GM19467 (cell line): Measurements from ENCODE around the gene SYNPO2.

Experiments used
- ATAC-seq: cut with Tn5 transposase; IDR thresholded peaks from one replicate; pipeline ENCODE4 v1.9.1; 2021; ENCODE audit warnings: mild to moderate bottlenecking, moderate library complexity; ENCODE audit not compliant: unreplicated experiment

Gene SYNPO2

GRCh38 chr4:119104644-119105273 is 216.1 kb downstream of the SYNPO2 start:
- ATAC-seq = no peak

GRCh38 chr4:119105605-119106004 is 217.0 kb downstream of the SYNPO2 start:
- no peak for ATAC-seq

GRCh38 chr4:119106036-119107000 is 217.7 kb downstream of the SYNPO2 start:
- ATAC-seq = no peak

- no peak for ATAC-seq
Observed at GRCh38 chr4:119110121-119110520, 221.5 kb downstream of the SYNPO2 start.
